Tibial artery (tissue), 4 donors: Measurements from ENCODE around the gene CTTNBP2.

Experiments used
- DNase-seq, 2 donors: peaks; one replicate each; pipeline ENCODE4 v3.0.0-alpha.2; 2019
- H3K27ac ChIP-seq, 2 donors: fragments of 200-600 bp; sonication (generic) in 1 of 2; 1 replicate in 1 of 2; 2 replicates in 1 of 2; pipeline ENCODE4 v1.5.1; 2018 to 2019; ENCODE audit warnings: mild to moderate bottlenecking in 1 of 2
- H3K27me3 ChIP-seq, 2 donors: fragments of 200-600 bp; sonication (generic) in 1 of 2; one replicate each; pipeline versions ENCODE4 v1.5.1 to v1.6.0; 2016 to 2019
- H3K36me3 ChIP-seq, 3 donors: fragments of 200-600 bp; sonication (generic) in 2 of 3; one replicate each; pipeline ENCODE4 v1.5.1; 2016 to 2019; ENCODE audit warnings: mild to moderate bottlenecking in 2 of 3
- H3K4me1 ChIP-seq, 4 donors: fragments of 200-600 bp; sonication (generic) in 2 of 4; 1 replicate in 3 of 4; 2 replicates in 1 of 4; pipeline ENCODE4 v1.5.1; 2016 to 2019
- H3K4me3 ChIP-seq, 2 donors: fragments of 200-600 bp; sonication (generic) in 1 of 2; 1 replicate in 1 of 2; 2 replicates in 1 of 2; pipeline ENCODE4 v1.5.1; 2018 to 2019; ENCODE audit warnings: mild to moderate bottlenecking in 2 of 2
- H3K9me3 ChIP-seq, 3 donors: fragments of 200-600 bp; sonication (generic) in 1 of 3; one replicate each; pipeline ENCODE4 v1.5.1; 2016 to 2019
- intact Hi-C: fragments of 100-400 bp; cut with DNase I; formaldehyde crosslinking; loops from one replicate; pipeline ENCODE4 v1.15.0; 2023; ENCODE audit warnings: low total_unique reads
- TF ChIP-seq, protein P1 (sequence below), 2 experiments: fragments of 200-600 bp in 1 of 2; fragments of 450-650 bp in 1 of 2; IDR thresholded peaks; one replicate each; pipeline ENCODE4 v1.5.1; 2017 to 2019; ENCODE audit warnings: antibody characterized with exemption in 2 of 2, mild to moderate bottlenecking in 1 of 2, moderate library complexity in 1 of 2

CTTNBP2 gene

DNA sequence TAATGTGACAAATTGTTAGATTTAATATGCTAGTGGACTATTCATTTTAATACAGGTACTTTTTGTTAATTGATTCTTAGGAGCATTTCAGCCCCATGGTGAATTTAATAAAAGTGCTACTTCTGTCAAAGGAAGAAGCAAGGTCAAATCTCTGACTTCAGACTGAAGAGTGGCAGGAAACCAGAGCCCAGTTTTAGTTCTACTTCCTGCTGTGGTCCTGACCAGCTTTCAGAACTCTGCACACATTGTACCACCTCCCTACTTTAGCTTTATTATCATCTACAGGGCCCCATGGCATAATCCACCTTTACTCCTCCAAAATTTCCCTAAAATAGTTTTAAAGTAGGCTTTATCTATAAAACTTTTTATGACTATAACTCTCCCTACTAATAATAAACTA, 33.7 kb downstream of the CTTNBP2 start:
- intact Hi-C loops = no loop called here
- Histone ChIP-seq H3K4me3 (no peak overlapping the region), H3K9me3 (no peaks in the 10 kb centered on the region), H3K27me3 (no peaks in the 10 kb centered on the region), H3K36me3 (peaks cover 0 to 5% (median 0%) of the 10 kb centered on the region in 3 donors), H3K27ac (no peak overlapping the region), H3K4me1 (no peaks in the 10 kb centered on the region)
- TF ChIP-seq, protein P1, sequence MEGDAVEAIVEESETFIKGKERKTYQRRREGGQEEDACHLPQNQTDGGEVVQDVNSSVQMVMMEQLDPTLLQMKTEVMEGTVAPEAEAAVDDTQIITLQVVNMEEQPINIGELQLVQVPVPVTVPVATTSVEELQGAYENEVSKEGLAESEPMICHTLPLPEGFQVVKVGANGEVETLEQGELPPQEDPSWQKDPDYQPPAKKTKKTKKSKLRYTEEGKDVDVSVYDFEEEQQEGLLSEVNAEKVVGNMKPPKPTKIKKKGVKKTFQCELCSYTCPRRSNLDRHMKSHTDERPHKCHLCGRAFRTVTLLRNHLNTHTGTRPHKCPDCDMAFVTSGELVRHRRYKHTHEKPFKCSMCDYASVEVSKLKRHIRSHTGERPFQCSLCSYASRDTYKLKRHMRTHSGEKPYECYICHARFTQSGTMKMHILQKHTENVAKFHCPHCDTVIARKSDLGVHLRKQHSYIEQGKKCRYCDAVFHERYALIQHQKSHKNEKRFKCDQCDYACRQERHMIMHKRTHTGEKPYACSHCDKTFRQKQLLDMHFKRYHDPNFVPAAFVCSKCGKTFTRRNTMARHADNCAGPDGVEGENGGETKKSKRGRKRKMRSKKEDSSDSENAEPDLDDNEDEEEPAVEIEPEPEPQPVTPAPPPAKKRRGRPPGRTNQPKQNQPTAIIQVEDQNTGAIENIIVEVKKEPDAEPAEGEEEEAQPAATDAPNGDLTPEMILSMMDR (IDR thresholded peaks at IDR 0.05) = no peak
- DNase-seq = no peak

DNA sequence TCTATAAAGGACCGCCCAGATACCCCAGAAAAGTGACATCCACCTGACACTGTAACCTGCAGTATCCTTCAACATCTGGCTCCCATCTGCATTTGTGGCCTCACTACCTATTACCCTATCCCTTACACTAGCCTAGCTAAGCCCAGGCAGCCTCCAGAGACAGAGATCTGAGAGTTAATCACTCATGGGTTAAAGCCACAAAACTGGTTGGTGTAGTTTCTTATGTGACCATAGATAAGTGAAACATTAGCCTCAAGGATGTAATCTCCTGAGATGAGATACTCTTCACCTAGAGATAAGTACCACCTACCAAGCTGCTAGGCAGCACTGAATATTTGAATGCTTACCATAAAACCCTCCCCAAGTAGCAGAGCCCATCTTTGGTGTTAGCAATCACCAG, 35.4 kb downstream of the CTTNBP2 start:
- no peaks in the 10 kb centered on the region for H3K27me3 ChIP-seq
- intact Hi-C loops = no loop called here
- no peaks in the 10 kb centered on the region for H3K4me1 ChIP-seq
- no peak for DNase-seq
- H3K27ac ChIP-seq = no peak overlapping the region
- H3K36me3 ChIP-seq = no peaks in the 10 kb centered on the region
- TF ChIP-seq, protein P1 (IDR thresholded peaks at IDR 0.05) = no peak
- H3K4me3 ChIP-seq = no peak overlapping the region
- no peaks in the 10 kb centered on the region for H3K9me3 ChIP-seq

DNA sequence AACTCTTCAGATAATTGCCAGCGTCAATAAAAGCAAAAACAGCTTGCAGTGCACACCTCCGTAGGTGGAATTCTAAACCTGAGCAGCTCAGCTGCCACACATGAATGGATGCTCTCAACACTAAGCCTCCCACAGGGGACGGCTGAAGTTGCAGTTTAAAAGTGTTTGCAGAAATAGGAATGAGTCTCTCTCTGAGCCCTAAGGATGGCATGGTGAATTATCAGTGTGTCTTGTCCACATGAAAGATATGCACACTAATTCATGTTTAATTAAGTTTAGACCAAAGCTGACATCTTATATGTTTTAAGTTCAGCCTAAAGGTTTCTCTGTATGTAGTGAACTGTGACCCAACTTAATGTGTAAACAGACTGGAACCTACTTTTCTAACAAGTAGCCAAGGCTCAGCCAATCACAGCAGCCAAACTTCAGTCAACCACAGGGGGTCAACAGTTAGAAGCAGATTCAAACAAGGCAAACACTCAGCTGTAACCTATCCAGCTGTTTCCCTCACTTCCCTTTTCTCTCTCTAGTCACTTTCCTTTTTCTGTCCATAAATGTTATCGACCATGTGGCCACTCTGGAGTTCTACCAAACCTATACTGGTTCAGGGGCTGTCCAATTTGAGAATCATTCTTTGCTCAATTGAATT, 38.1 kb downstream of the CTTNBP2 start:
- no peak for DNase-seq
- Histone ChIP-seq H3K27me3 (no peaks in the 10 kb centered on the region), H3K4me1 (peaks cover 0 to 14% (median 3%) of the 10 kb centered on the region in 4 donors), H3K4me3 (no peak overlapping the region), H3K9me3 (no peaks in the 10 kb centered on the region), H3K27ac (no peak overlapping the region), H3K36me3 (no peaks in the 10 kb centered on the region)
- TF ChIP-seq, protein P1 (IDR thresholded peaks at IDR 0.05) = no peak
- intact Hi-C loops = no loop called here

DNA sequence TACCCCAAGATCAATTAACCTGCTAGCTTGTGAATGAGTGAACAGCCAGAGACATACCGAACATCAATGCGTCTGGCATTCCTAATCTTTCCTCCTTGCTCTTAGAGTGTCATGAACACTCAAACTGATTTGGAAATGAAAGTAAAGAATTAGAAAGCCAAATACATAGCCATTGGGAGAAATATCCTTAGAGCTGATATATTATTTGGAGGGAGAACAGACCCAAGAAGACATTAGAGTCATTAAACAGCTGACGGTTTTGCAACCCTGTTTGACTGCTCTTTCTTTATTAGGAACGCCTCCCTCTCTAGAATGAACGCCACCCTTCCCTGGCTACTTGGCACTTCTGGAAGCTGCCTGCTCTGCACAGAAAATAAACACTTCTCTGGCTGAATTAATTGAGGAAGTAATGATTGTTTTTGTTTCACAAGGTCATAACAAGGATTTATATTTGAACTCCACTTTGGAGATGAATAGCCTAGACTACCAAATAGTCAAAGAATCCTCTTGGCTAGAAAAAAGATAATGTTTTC, 42.8 kb downstream of the CTTNBP2 start:
- TF ChIP-seq, protein P1 (IDR thresholded peaks at IDR 0.05) = no peak
- peak overlapping the region; percentile 26 to 42 for H3K27ac ChIP-seq

GRCh38 chr7:117829450-117830117, 43.7 kb downstream of the CTTNBP2 start:
- Histone ChIP-seq H3K4me3 (no peak overlapping the region), H3K9me3 (no peaks in the 10 kb centered on the region), H3K27me3 (no peaks in the 10 kb centered on the region), H3K27ac (peak overlapping the region; percentile 13 to 42), H3K4me1 (peaks cover 3 to 47% (median 19%) of the 10 kb centered on the region in 4 donors), H3K36me3 (no peaks in the 10 kb centered on the region)
- TF ChIP-seq, protein P1 (IDR thresholded peaks at IDR 0.05) = no peak
- DNase-seq = no peak
- intact Hi-C loops = no loop called here

More for the DNA sequence above, 42.8 kb downstream of the CTTNBP2 start:
- Histone ChIP-seq H3K9me3 (no peaks in the 10 kb centered on the region), H3K4me3 (peak overlapping the region in 1 of 2 donors; percentile 12), H3K27me3 (no peaks in the 10 kb centered on the region), H3K36me3 (no peaks in the 10 kb centered on the region), H3K4me1 (peaks cover 3 to 47% (median 19%) of the 10 kb centered on the region in 4 donors)
- intact Hi-C loops = no loop called here
- DNase-seq = peak in 1 of 2 donors; percentile 57
